T-helper 1 cell treated with Interleukin-12 subunit alpha and Interleukin-12 subunit beta and Interleukin-4 antibody, amounts not matched to agents 30 μg/mL and 1 μg/mL, for 36 hours (primary cell): Measurements from ENCODE around the gene SMPDL3A.
A peak's percentile ranks its signal among the peaks of the same experiment; 100 is the strongest.
"Not testable (repeated sequence)": the region's sequence is repeated elsewhere in the genome, so short reads cannot be mapped to it uniquely, and the experiment has no call there.

Experiments
- H3K27ac Mint-ChIP-seq: one replicate; pipeline ENCODE4 v1.8.0; 2021; ENCODE audit warnings: mild to moderate bottlenecking, mixed read lengths
- H3K27me3 Mint-ChIP-seq: one replicate; pipeline ENCODE4 v1.8.0; 2021; ENCODE audit warnings: low read depth, mixed read lengths
- H3K36me3 Mint-ChIP-seq: one replicate; pipeline ENCODE4 v1.8.0; 2021; ENCODE audit warnings: low read depth, mixed read lengths
- H3K4me1 Mint-ChIP-seq: one replicate; pipeline ENCODE4 v1.8.0; 2021; ENCODE audit warnings: low read depth, mixed read lengths
- H3K4me3 Mint-ChIP-seq: one replicate; pipeline ENCODE4 v1.8.0; 2021; ENCODE audit warnings: mild to moderate bottlenecking, moderate library complexity, mixed read lengths
- H3K9me3 Mint-ChIP-seq: one replicate; pipeline ENCODE4 v1.8.0; 2021; ENCODE audit warnings: mixed read lengths

SMPDL3A gene

GRCh38 chr6:122789182-122790027 is at the start of gene SMPDL3A:
Gene SMPDL3A (plus strand): TSS chr6:122789258. CDS start chr6:122789347, 89 bp downstream.
- peaks cover 65% of the 10 kb centered on the region for H3K27me3 Mint-ChIP-seq
- H3K9me3 Mint-ChIP-seq, result no peaks in the 10 kb centered on the region
- H3K27ac Mint-ChIP-seq, result peak within 1 kb of the TSS; percentile 79
- H3K4me1 Mint-ChIP-seq, result peaks cover 12% of the 10 kb centered on the region
- H3K36me3 Mint-ChIP-seq, result no peaks in the 10 kb centered on the region
- H3K4me3 Mint-ChIP-seq, result peak within 1 kb of the TSS; percentile 90

GRCh38 chr6:122740091-122740490 is 49.0 kb upstream of the SMPDL3A start:
- H3K4me1 Mint-ChIP-seq, result no peaks in the 10 kb centered on the region
- H3K27me3 Mint-ChIP-seq, result peaks cover 3% of the 10 kb centered on the region
- H3K36me3 Mint-ChIP-seq, result no peaks in the 10 kb centered on the region
- H3K27ac Mint-ChIP-seq, result no peak overlapping the region
- no peaks in the 10 kb centered on the region for H3K9me3 Mint-ChIP-seq
- H3K4me3 Mint-ChIP-seq, result no peak overlapping the region

- Mint-ChIP-seq H3K9me3 (no peaks in the 10 kb centered on the region), H3K36me3 (no peaks in the 10 kb centered on the region), H3K27ac (no peak overlapping the region), H3K27me3 (no peaks in the 10 kb centered on the region), H3K4me1 (no peaks in the 10 kb centered on the region), H3K4me3 (no peak overlapping the region)
Measured at GRCh38 chr6:122740936-122741335, 48.1 kb upstream of the SMPDL3A start.

GRCh38 chr6:122744247-122744646 is 44.8 kb upstream of the SMPDL3A start:
- not testable (repeated sequence) for H3K27me3 Mint-ChIP-seq, H3K4me3 Mint-ChIP-seq, H3K4me1 Mint-ChIP-seq, H3K36me3 Mint-ChIP-seq, H3K27ac Mint-ChIP-seq, H3K9me3 Mint-ChIP-seq

- H3K4me3 Mint-ChIP-seq, H3K27ac Mint-ChIP-seq, H3K9me3 Mint-ChIP-seq, H3K27me3 Mint-ChIP-seq, H3K36me3 Mint-ChIP-seq, H3K4me1 Mint-ChIP-seq: not testable (repeated sequence)
Measured at GRCh38 chr6:122744856-122745255, 44.2 kb upstream of the SMPDL3A start.

GRCh38 chr6:122746688-122747087 is 42.4 kb upstream of the SMPDL3A start:
- no peaks in the 10 kb centered on the region for H3K36me3 Mint-ChIP-seq
- H3K27me3 Mint-ChIP-seq, result peaks cover 3% of the 10 kb centered on the region
- H3K27ac Mint-ChIP-seq, result no peak overlapping the region
- H3K4me3 Mint-ChIP-seq, result no peak overlapping the region
- H3K4me1 Mint-ChIP-seq, result peaks cover 19% of the 10 kb centered on the region
- no peaks in the 10 kb centered on the region for H3K9me3 Mint-ChIP-seq

DNA sequence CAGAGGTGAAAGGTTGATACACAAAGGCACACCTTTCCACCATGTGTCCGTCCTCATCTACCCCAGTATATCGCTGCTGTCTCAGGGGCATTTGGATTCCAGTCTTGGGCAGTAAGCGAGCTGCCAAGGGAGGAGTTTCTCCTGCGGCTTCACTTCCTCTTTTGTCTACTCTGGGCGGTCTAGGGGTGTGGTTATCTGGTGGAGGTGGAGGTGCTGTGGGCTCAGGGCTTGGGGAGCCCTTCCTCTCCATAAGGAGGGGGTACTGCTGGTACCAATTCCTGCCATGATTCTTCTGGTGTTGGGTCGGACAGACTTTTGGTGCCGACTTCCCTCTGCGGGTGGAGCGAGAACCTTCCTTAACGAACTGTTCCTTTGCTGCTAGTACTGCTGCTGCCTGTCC is 41.5 kb upstream of the SMPDL3A start:
- H3K4me3 Mint-ChIP-seq, result no peak overlapping the region
- peaks cover 24% of the 10 kb centered on the region for H3K4me1 Mint-ChIP-seq
- H3K27ac Mint-ChIP-seq, result no peak overlapping the region
- H3K9me3 Mint-ChIP-seq, result no peaks in the 10 kb centered on the region
- no peaks in the 10 kb centered on the region for H3K36me3 Mint-ChIP-seq
- H3K27me3 Mint-ChIP-seq, result peaks cover 3% of the 10 kb centered on the region

DNA sequence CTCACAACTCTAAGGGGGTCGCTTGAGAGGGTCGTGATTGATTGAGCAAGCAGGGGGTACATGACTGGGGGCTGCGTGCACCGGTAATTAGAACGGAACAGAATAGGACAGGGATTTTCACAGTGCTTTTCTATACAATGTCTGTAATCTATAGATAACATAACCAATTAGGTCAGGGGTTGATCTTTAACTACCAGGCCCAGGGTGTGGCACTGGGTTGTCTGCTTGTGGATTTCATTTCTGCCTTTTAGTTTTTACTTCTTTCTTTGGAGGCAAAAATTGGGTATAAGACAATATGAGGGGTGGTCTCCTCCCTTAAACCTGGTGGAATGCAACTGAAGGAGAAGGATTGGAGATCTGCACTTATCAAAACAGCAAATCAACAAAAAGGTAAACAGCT is 40.1 kb upstream of the SMPDL3A start:
- not testable (repeated sequence) for H3K27me3 Mint-ChIP-seq, H3K9me3 Mint-ChIP-seq, H3K36me3 Mint-ChIP-seq, H3K4me3 Mint-ChIP-seq
- Mint-ChIP-seq H3K4me1 (peaks cover 26% of the 10 kb centered on the region), H3K27ac (peak overlapping the region; percentile 31)

DNA sequence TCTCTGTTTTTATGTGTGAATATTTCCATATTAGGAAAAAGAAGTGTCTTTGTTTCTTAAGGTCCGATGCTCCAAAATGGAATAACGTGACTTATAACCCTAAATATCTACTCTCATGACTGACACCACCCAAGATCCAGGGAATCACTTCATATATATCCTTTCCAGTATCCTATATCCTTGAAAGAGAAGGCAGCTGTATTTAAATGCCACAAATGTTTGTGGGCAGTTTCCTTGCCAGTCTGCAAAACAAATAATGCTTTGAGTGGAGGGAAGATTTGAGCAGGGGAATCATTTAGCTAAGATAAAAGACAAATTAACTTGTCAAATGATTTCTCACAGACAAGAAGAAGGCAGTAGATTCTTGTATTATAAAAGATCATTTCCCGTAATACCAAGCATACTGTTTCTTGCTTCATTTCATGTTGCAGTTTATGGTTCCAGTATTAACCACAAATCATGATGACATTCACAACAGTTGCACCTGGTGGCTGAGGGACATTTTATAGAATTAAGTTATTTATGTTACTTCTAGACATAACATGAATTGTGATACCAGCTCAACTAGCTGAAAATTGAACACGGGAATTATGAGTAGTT is 39.5 kb upstream of the SMPDL3A start:
- H3K36me3 Mint-ChIP-seq, result no peaks in the 10 kb centered on the region
- no peaks in the 10 kb centered on the region for H3K9me3 Mint-ChIP-seq
- no peak overlapping the region for H3K4me3 Mint-ChIP-seq
- peaks cover 3% of the 10 kb centered on the region for H3K27me3 Mint-ChIP-seq
- H3K4me1 Mint-ChIP-seq, result peaks cover 28% of the 10 kb centered on the region
- no peak overlapping the region for H3K27ac Mint-ChIP-seq

DNA sequence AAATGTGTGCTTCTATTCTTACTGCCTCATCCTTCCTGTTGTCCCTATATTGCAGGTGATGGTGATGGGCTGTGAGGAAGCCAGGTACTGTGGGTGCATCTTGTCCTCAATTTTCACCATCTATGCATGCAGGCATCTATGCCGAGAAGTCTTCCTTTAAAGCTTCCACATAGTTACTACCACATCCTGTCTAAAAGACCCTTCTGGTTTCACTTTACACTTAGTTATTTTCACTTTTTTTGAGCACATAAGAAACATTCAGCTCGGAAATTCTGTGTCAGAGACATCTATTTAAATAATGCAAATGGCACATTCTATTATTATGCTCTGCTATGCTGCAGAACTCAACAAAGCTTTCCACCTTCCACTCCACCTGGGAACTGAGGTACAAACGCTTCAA is 37.7 kb upstream of the SMPDL3A start:
- H3K27ac Mint-ChIP-seq, result peak overlapping the region; percentile 76
- H3K4me3 Mint-ChIP-seq, result peak overlapping the region; percentile 22
- H3K4me1 Mint-ChIP-seq, result peaks cover 31% of the 10 kb centered on the region
- no peaks in the 10 kb centered on the region for H3K9me3 Mint-ChIP-seq
- H3K27me3 Mint-ChIP-seq, result peaks cover 3% of the 10 kb centered on the region
- no peaks in the 10 kb centered on the region for H3K36me3 Mint-ChIP-seq

DNA sequence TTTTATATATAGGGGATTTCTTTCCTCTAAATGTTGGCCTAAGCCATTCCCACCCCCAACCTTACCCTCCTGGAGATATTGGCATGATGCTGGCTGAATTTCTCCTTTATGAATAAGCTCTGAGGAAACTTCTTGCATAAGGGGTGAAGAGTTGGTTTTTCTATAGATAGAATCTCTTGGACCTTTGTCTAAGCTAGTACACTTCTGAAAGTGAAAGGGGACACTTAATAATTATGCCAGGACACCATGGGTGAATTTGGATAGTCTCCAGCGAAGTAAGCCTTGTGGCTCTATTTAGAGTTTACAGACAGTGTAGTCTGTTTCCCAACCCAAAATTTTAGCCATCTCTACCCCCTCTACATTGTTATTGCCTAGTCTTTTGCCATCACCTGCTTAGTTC is 36.6 kb upstream of the SMPDL3A start:
- no peaks in the 10 kb centered on the region for H3K9me3 Mint-ChIP-seq
- H3K27me3 Mint-ChIP-seq, result peaks cover 3% of the 10 kb centered on the region
- H3K4me3 Mint-ChIP-seq, result no peak overlapping the region
- no peaks in the 10 kb centered on the region for H3K36me3 Mint-ChIP-seq
- H3K27ac Mint-ChIP-seq, result no peak overlapping the region
- peaks cover 30% of the 10 kb centered on the region for H3K4me1 Mint-ChIP-seq

GRCh38 chr6:122753000-122753687 is 35.9 kb upstream of the SMPDL3A start:
- Mint-ChIP-seq H3K4me1 (peaks cover 25% of the 10 kb centered on the region), H3K4me3 (no peak overlapping the region)

DNA sequence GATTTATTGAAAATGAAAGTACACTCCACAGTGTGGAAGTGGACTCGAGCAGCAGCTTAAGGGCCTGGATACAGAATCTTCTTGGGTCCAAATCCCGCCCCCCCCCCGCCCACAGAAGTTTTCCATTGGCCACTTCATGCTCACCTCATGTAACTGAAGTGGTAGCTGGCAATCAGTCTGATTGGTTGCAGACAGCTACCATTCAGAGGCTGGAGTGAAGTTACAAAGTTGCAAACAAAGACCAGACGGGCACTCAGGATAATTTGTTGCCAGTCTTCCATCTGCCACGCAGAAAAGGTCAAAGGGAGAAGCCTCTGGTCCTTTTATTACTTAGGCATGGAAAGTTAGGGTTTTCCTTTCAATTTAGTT is 35.4 kb upstream of the SMPDL3A start:
- H3K27ac Mint-ChIP-seq, result no peak overlapping the region

More at GRCh38 chr6:122753000-122753687, 35.9 kb upstream of the SMPDL3A start:
- H3K9me3 Mint-ChIP-seq, result no peaks in the 10 kb centered on the region
- H3K27me3 Mint-ChIP-seq, result peaks cover 2% of the 10 kb centered on the region
- no peaks in the 10 kb centered on the region for H3K36me3 Mint-ChIP-seq
- H3K27ac Mint-ChIP-seq, result no peak overlapping the region

DNA sequence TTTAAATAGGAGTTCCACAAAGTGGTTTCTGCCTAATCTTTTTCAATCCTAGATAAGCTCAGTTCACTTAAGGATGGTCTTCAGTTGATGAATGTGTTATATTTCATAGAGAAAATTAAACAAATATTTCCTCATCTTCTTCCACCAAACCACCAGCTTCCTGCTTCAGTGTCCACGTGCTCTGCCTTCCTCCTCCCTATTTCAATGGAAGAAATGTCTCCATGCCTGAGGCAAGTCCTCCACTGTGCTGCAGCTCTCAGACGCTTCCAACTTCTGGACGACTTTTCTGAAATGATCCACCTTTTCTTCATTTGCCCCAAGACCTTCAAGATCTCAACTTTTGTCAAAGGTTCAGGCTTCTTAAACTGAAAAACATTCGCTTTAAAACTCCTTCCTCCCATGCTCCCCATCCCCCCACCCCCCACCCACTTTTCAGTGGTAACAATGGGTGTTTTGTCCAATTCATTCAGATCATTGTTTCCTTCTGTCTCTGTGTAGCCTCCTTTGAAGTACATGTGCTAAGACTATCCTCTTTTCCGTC is 34.8 kb upstream of the SMPDL3A start:
- Mint-ChIP-seq H3K4me3 (no peak overlapping the region), H3K27me3 (no peaks in the 10 kb centered on the region), H3K9me3 (no peaks in the 10 kb centered on the region), H3K27ac (peak overlapping the region; percentile 18), H3K4me1 (peaks cover 29% of the 10 kb centered on the region), H3K36me3 (no peaks in the 10 kb centered on the region)

More for the DNA sequence above, 35.4 kb upstream of the SMPDL3A start:
- Mint-ChIP-seq H3K4me3 (no peak overlapping the region), H3K9me3 (no peaks in the 10 kb centered on the region), H3K36me3 (no peaks in the 10 kb centered on the region), H3K4me1 (peaks cover 24% of the 10 kb centered on the region), H3K27me3 (no peaks in the 10 kb centered on the region)

- peaks cover 28% of the 10 kb centered on the region for H3K4me1 Mint-ChIP-seq
- no peaks in the 10 kb centered on the region for H3K27me3 Mint-ChIP-seq
- H3K27ac Mint-ChIP-seq, result no peak overlapping the region
Measured at GRCh38 chr6:122755901-122756300, 33.2 kb upstream of the SMPDL3A start.

More at GRCh38 chr6:122755901-122756300, 33.2 kb upstream of the SMPDL3A start:
- Mint-ChIP-seq H3K9me3 (no peaks in the 10 kb centered on the region), H3K4me3 (no peak overlapping the region), H3K36me3 (no peaks in the 10 kb centered on the region)
